ENCODE measurements around the gene B3GNT8. TPM values are rescaled to one million over a fixed set of nuclear protein-coding genes. Genes with fewer than 3 reads are reported as not detected.
"Not testable (repeated sequence)": the region's sequence is repeated elsewhere in the genome, so short reads cannot be mapped to it uniquely, and the experiment has no call there.

Gene B3GNT8
- total RNA-seq, 1 donor from 2014 or later = 2.1 TPM

GRCh38 chr19:41436674-41436951 is 9.4 kb upstream of the B3GNT8 start:
- no peak for DNase-seq (ENCODE audit: low read depth)

GRCh38 chr19:41435936-41436673 is 8.9 kb upstream of the B3GNT8 start:
- no peak for DNase-seq (ENCODE audit: low read depth)

GRCh38 chr19:41435376-41435775 is 8.2 kb upstream of the B3GNT8 start:
- not testable (repeated sequence) for DNase-seq (ENCODE audit: low read depth)

GRCh38 chr19:41434450-41434849 is 7.3 kb upstream of the B3GNT8 start:
- DNase-seq (ENCODE audit: low read depth) = no peak

GRCh38 chr19:41433171-41433570 is 6.0 kb upstream of the B3GNT8 start:
- no peak for DNase-seq (ENCODE audit: low read depth)

GRCh38 chr19:41431426-41432386 is 4.5 kb upstream of the B3GNT8 start:
- no peak for DNase-seq (ENCODE audit: low read depth)

GRCh38 chr19:41430922-41431321 is 3.7 kb upstream of the B3GNT8 start:
- no peak for DNase-seq (ENCODE audit: low read depth)

- DNase-seq (ENCODE audit: low read depth) = no peak
Observed at GRCh38 chr19:41428481-41428859, 1.3 kb upstream of the B3GNT8 start.

- DNase-seq (ENCODE audit: low read depth) = no peak
Observed at GRCh38 chr19:41427647-41428480, 690 bp upstream of the B3GNT8 start.

GRCh38 chr19:41426116-41426841 is 895 bp downstream of the B3GNT8 start:
- no peak for DNase-seq (ENCODE audit: low read depth)

GRCh38 chr19:41425174-41426115 is 1.7 kb downstream of the B3GNT8 start:
- no peak for DNase-seq (ENCODE audit: low read depth)

GRCh38 chr19:41424335-41425173 is 2.6 kb downstream of the B3GNT8 start:
- DNase-seq (ENCODE audit: low read depth) = no peak

GRCh38 chr19:41422955-41423354 is 4.2 kb downstream of the B3GNT8 start:
- no peak for DNase-seq (ENCODE audit: low read depth)

GRCh38 chr19:41422456-41422855 is 4.7 kb downstream of the B3GNT8 start:
- no peak for DNase-seq (ENCODE audit: low read depth)

GRCh38 chr19:41421973-41422372 is 5.2 kb downstream of the B3GNT8 start:
- no peak for DNase-seq (ENCODE audit: low read depth)

- no peak for DNase-seq (ENCODE audit: low read depth)
Observed at GRCh38 chr19:41421314-41421713, 5.9 kb downstream of the B3GNT8 start.

GRCh38 chr19:41420101-41420880 is 6.9 kb downstream of the B3GNT8 start:
- DNase-seq (ENCODE audit: low read depth) = no peak

- DNase-seq (ENCODE audit: low read depth) = no peak
Observed at GRCh38 chr19:41416194-41416674, 10.9 kb downstream of the B3GNT8 start.

Measured in renal cortical epithelial cell (primary cell).